CD14-positive monocyte (primary cell): ENCODE measurements around the gene OR11H7. TPM values are rescaled to one million over a fixed set of nuclear protein-coding genes. Genes with fewer than 3 reads are reported as not detected.
"Not testable (repeated sequence)": the region's sequence is repeated elsewhere in the genome, so short reads cannot be mapped to it uniquely, and the experiment has no call there.

ENCODE experiments used
- DNase-seq, 3 donors: peaks; one replicate each; pipeline ENCODE4 v3.0.0-alpha.2; 2011 to 2022
- H2AFZ ChIP-seq: 2 replicates; pipeline ENCODE4 v1.6.0; 2012; ENCODE audit warnings: mild to moderate bottlenecking, low read depth, low read length, inconsistent platforms; ENCODE audit not compliant: insufficient read depth, poor library complexity, severe bottlenecking
- H3K27ac ChIP-seq, 2 donors: 1 replicate in 1 of 2; 2 replicates in 1 of 2; pipeline ENCODE4 v1.5.1; 2012 to 2013; ENCODE audit warnings: low read length in 2 of 2, control low read depth in 1 of 2, inconsistent platforms in 1 of 2, low read depth in 1 of 2, mild to moderate bottlenecking in 1 of 2
- H3K27me3 ChIP-seq, 2 donors: one replicate each; pipeline versions ENCODE4 v1.6.0 to v1.6.1; 2011 to 2013; ENCODE audit warnings: low read length in 2 of 2; ENCODE audit not compliant: control insufficient read depth in 2 of 2, insufficient read depth in 2 of 2
- H3K36me3 ChIP-seq, 2 donors: replicated peaks in 1 of 2; 1 replicate in 1 of 2; 2 replicates in 1 of 2; pipeline versions ENCODE4 v1.5.1 to v1.6.1; 2012 to 2013; ENCODE audit warnings: low read length in 2 of 2, control low read depth in 1 of 2, inconsistent platforms in 1 of 2, mild to moderate bottlenecking in 1 of 2; ENCODE audit not compliant: insufficient read depth in 2 of 2, control insufficient read depth in 1 of 2
- H3K4me1 ChIP-seq, 2 donors: 1 replicate in 1 of 2; 2 replicates in 1 of 2; pipeline versions ENCODE4 v1.5.1 to v1.6.1; 2012 to 2013; ENCODE audit warnings: low read length in 2 of 2, control low read depth in 1 of 2, inconsistent platforms in 1 of 2, mild to moderate bottlenecking in 1 of 2, moderate library complexity in 1 of 2; ENCODE audit not compliant: insufficient read depth in 2 of 2, control insufficient read depth in 1 of 2
- H3K4me2 ChIP-seq: replicated peaks from 2 replicates; pipeline ENCODE3; 2012; ENCODE audit warnings: low read length, moderate library complexity, mild to moderate bottlenecking; ENCODE audit not compliant: poor library complexity, severe bottlenecking; ENCODE audit errors: extremely low read depth
- H3K4me3 ChIP-seq, 3 experiments: fragments of 200-600 bp in 1 of 3; sonication (generic) in 1 of 3; replicated peaks in 1 of 3; 1 replicate in 2 of 3; 2 replicates in 1 of 3; pipeline ENCODE4 v1.5.1; 2011 to 2013; ENCODE audit warnings: low read length in 3 of 3, mild to moderate bottlenecking in 3 of 3, control low read depth in 2 of 3, low read depth in 2 of 3, inconsistent platforms in 1 of 3, moderate library complexity in 1 of 3
- H3K79me2 ChIP-seq: 2 replicates; pipeline ENCODE4 v1.6.0; 2012; ENCODE audit warnings: mild to moderate bottlenecking, control low read depth, inconsistent platforms, low read length, moderate library complexity; ENCODE audit not compliant: insufficient read depth
- H3K9ac ChIP-seq: 2 replicates; pipeline ENCODE4 v1.6.0; 2017; ENCODE audit warnings: low read length, mild to moderate bottlenecking; ENCODE audit not compliant: insufficient read depth, poor library complexity, severe bottlenecking
- H3K9me3 ChIP-seq, 2 donors: replicated peaks in 1 of 2; 1 replicate in 1 of 2; 2 replicates in 1 of 2; pipeline versions ENCODE4 v1.5.1 to v1.6.1; 2012 to 2013; ENCODE audit warnings: low read length in 2 of 2, control low read depth in 1 of 2; ENCODE audit not compliant: control insufficient read depth in 1 of 2, insufficient read depth in 1 of 2
- H4K20me1 ChIP-seq: 2 replicates; pipeline ENCODE4 v1.6.0; 2012; ENCODE audit warnings: mild to moderate bottlenecking, low read length, control low read depth, moderate library complexity; ENCODE audit not compliant: insufficient read depth
- H3K27ac Mint-ChIP-seq, 7 donors: one replicate each; pipeline ENCODE4 v1.8.0; 2020; ENCODE audit warnings: mild to moderate bottlenecking in 7 of 7, mixed read lengths in 7 of 7, moderate library complexity in 6 of 7, inconsistent platforms in 2 of 7
- H3K27me3 Mint-ChIP-seq, 3 donors: one replicate each; pipeline ENCODE4 v1.8.0; 2021 to 2022; ENCODE audit warnings: low read depth in 3 of 3, mild to moderate bottlenecking in 3 of 3, mixed read lengths in 3 of 3, moderate library complexity in 3 of 3, inconsistent platforms in 1 of 3
- H3K36me3 Mint-ChIP-seq, 2 donors: one replicate each; pipeline ENCODE4 v1.8.0; 2020; ENCODE audit warnings: mixed read lengths in 2 of 2, inconsistent platforms in 1 of 2, mild to moderate bottlenecking in 1 of 2
- H3K4me1 Mint-ChIP-seq: one replicate; pipeline ENCODE4 v1.8.0; 2020; ENCODE audit warnings: mild to moderate bottlenecking, mixed read lengths
- H3K4me3 Mint-ChIP-seq, 2 donors: one replicate each; pipeline ENCODE4 v1.8.0; 2020; ENCODE audit warnings: mild to moderate bottlenecking in 2 of 2, mixed read lengths in 2 of 2, moderate library complexity in 1 of 2
- H3K9me3 Mint-ChIP-seq, 7 donors: one replicate each; pipeline ENCODE4 v1.8.0; 2020 to 2022; ENCODE audit warnings: mixed read lengths in 7 of 7, mild to moderate bottlenecking in 6 of 7, moderate library complexity in 6 of 7, inconsistent platforms in 2 of 7
- WGBS: methylation state at CpG from one replicate; pipeline ENCODE4 v1.1.5; 2013; ENCODE audit warnings: missing lambda C conversion rate; ENCODE audit not compliant: insufficient coverage; 5-methylcytosine and 5-hydroxymethylcytosine counted together
- intact Hi-C, 2 donors: fragments of 100-400 bp; cut with micrococcal nuclease; formaldehyde crosslinking; loops; one replicate each; pipeline versions ENCODE4 v1.15.0 to v1.15.1; 2023
- polyA plus RNA-seq, 3 donors: library from polyadenylated mRNA; depleted of rRNA in 1 of 3; unstranded in 2 of 3; stranded (reverse) in 1 of 3; fragments of 300-500 nt in 2 of 3; fragments of >200 nt in 1 of 3; fragmentation: Illumina TruSeq in 2 of 3; gene quantifications; 1 replicate in 2 of 3; 2 replicates in 1 of 3; pipeline ENCODE4 v1.2.3, GENCODE V29; 2012 to 2021
- TF ChIP-seq, protein P1 (sequence below): fragments of 200-600 bp; IDR thresholded peaks from one replicate; pipeline ENCODE4 v1.8.0; 2022; ENCODE audit warnings: antibody characterized with exemption, mild to moderate bottlenecking

Gene OR11H7
- polyA plus RNA-seq, 3 donors, result not detected

- H3K4me3 Mint-ChIP-seq, result no peak overlapping the region
- H3K27me3 Mint-ChIP-seq, result peaks cover 0 to 3% (median 0%) of the 10 kb centered on the region in 3 donors
- H3K4me1 Mint-ChIP-seq, result peaks cover 5% of the 10 kb centered on the region
- 92% methylated on average over 2 of the region's 2 CpGs for WGBS
- intact Hi-C loops, result no loop called here
- TF ChIP-seq, protein P1, sequence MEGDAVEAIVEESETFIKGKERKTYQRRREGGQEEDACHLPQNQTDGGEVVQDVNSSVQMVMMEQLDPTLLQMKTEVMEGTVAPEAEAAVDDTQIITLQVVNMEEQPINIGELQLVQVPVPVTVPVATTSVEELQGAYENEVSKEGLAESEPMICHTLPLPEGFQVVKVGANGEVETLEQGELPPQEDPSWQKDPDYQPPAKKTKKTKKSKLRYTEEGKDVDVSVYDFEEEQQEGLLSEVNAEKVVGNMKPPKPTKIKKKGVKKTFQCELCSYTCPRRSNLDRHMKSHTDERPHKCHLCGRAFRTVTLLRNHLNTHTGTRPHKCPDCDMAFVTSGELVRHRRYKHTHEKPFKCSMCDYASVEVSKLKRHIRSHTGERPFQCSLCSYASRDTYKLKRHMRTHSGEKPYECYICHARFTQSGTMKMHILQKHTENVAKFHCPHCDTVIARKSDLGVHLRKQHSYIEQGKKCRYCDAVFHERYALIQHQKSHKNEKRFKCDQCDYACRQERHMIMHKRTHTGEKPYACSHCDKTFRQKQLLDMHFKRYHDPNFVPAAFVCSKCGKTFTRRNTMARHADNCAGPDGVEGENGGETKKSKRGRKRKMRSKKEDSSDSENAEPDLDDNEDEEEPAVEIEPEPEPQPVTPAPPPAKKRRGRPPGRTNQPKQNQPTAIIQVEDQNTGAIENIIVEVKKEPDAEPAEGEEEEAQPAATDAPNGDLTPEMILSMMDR, result no peak
- peak overlapping the region in 1 of 7 donors; percentile 31 for H3K27ac Mint-ChIP-seq
- no peaks in the 10 kb centered on the region for H3K4me1 ChIP-seq
- H4K20me1 ChIP-seq, result no peaks in the 10 kb centered on the region
- H3K9ac ChIP-seq, result no peak overlapping the region
- no peak overlapping the region for H3K4me3 ChIP-seq
- H3K79me2 ChIP-seq, result no peaks in the 10 kb centered on the region
- no peaks in the 10 kb centered on the region for H3K9me3 ChIP-seq
- no peak overlapping the region for H2AFZ ChIP-seq
- H3K4me2 ChIP-seq, result no peak overlapping the region
- H3K27me3 ChIP-seq, result no peaks in the 10 kb centered on the region
- DNase-seq, result no peak
- H3K27ac ChIP-seq, result no peak overlapping the region
- H3K9me3 Mint-ChIP-seq, result peaks cover 0 to 3% (median 0%) of the 10 kb centered on the region in 7 donors
- no peaks in the 10 kb centered on the region for H3K36me3 ChIP-seq
- no peaks in the 10 kb centered on the region for H3K36me3 Mint-ChIP-seq
Observed at GRCh38 chr14:20209595-20209994, 19.2 kb upstream of the OR11H7 start.

DNA sequence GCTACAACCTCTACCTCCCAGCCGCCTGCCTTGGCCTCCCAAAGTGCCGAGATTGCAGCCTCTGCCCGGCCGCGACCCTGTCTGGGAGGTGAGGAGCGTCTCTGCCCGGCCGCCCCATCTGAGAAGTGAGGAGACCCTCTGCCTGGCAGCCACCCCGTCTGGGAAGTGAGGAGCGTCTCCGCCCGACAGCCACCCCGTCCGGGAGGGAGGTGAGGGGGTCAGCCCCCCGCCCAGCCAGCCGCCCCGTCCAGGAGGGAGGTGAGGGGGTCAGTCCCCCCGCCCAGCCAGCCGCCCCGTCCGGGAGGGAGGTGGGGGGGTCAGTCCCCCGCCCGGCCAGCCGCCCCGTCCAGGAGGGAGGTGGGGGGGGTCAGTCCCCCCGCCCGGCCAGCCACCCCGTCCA is 16.4 kb upstream of the OR11H7 start:
- H3K36me3 Mint-ChIP-seq, H3K4me2 ChIP-seq, H3K4me1 ChIP-seq, H3K27ac Mint-ChIP-seq, H3K27me3 ChIP-seq, H3K4me3 Mint-ChIP-seq, H3K9me3 Mint-ChIP-seq, H3K9ac ChIP-seq, H3K27ac ChIP-seq, H3K36me3 ChIP-seq, H3K79me2 ChIP-seq, H4K20me1 ChIP-seq, H3K4me3 ChIP-seq, H3K9me3 ChIP-seq, DNase-seq, H2AFZ ChIP-seq, intact Hi-C loops, H3K4me1 Mint-ChIP-seq, H3K27me3 Mint-ChIP-seq: not testable (repeated sequence)
- no CpG with 5 or more reads among the region's 28 CpGs for WGBS
